ENCODE results near the gene FBRSL1. TPM values are rescaled to one million over a fixed set of nuclear protein-coding genes. Genes with fewer than 3 reads are reported as not detected.
"Not testable (repeated sequence)": the region's sequence is repeated elsewhere in the genome, so short reads cannot be mapped to it uniquely, and the experiment has no call there.

The FBRSL1 gene
- total RNA-seq, 1 donor from 2014 or later: 211 TPM

DNA sequence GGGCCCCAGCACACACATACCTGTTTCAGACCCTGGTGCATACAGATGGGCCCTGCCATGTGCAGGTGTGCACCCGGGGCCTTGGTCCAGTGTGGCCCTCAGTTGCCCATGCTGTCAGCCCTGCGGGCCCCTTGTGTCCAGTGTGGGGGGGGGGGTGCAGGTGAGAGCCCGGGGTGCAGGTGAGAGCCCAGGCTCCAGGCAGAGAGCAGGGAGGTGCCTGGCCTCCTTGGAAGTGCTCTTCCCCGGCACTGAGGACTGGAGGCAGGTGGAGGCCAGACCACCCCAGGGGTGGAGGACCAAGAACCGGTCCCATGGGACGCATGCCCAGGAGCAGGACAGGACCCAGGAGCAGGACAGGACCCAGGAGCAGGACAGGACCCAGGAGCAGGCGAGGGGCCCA, 40.9 kb downstream of the FBRSL1 start:
- H3K9me3 Mint-ChIP-seq (ENCODE audit: unreplicated experiment): peaks cover 21% of the 10 kb centered on the region
- no peak overlapping the region for H3K4me3 Mint-ChIP-seq (ENCODE audit: unreplicated experiment)
- peaks cover 16% of the 10 kb centered on the region for H3K36me3 Mint-ChIP-seq (ENCODE audit: unreplicated experiment)
- no peak overlapping the region for H3K27ac Mint-ChIP-seq (ENCODE audit: unreplicated experiment)
- DNase-seq: no peak
- no peak for TF ChIP-seq CTCF (IDR thresholded peaks at IDR 0.05; ENCODE audit: partially characterized antibody, unreplicated experiment)
- peaks cover 15% of the 10 kb centered on the region for H3K4me1 Mint-ChIP-seq (ENCODE audit: low read depth, unreplicated experiment)
- peaks cover 29% of the 10 kb centered on the region for H3K27me3 Mint-ChIP-seq (ENCODE audit: unreplicated experiment)

GRCh38 chr12:132532711-132533583, 43.0 kb downstream of the FBRSL1 start:
- not testable (repeated sequence) for H3K4me3 Mint-ChIP-seq (ENCODE audit: unreplicated experiment); DNase-seq
- Mint-ChIP-seq H3K27me3 (ENCODE audit: unreplicated experiment) (peaks cover 42% of the 10 kb centered on the region), H3K36me3 (ENCODE audit: unreplicated experiment) (peaks cover 28% of the 10 kb centered on the region), H3K27ac (ENCODE audit: unreplicated experiment) (peak overlapping the region; percentile 76), H3K4me1 (ENCODE audit: low read depth, unreplicated experiment) (peaks cover 15% of the 10 kb centered on the region), H3K9me3 (ENCODE audit: unreplicated experiment) (peaks cover 31% of the 10 kb centered on the region)

GRCh38 chr12:132533584-132533958, 43.6 kb downstream of the FBRSL1 start:
- DNase-seq: no peak
- H3K36me3 Mint-ChIP-seq (ENCODE audit: unreplicated experiment): peaks cover 28% of the 10 kb centered on the region
- no peak overlapping the region for H3K4me3 Mint-ChIP-seq (ENCODE audit: unreplicated experiment)
- peak overlapping the region; percentile 76 for H3K27ac Mint-ChIP-seq (ENCODE audit: unreplicated experiment)
- no peak for TF ChIP-seq CTCF (IDR thresholded peaks at IDR 0.05; ENCODE audit: partially characterized antibody, unreplicated experiment)
- H3K27me3 Mint-ChIP-seq (ENCODE audit: unreplicated experiment): peaks cover 42% of the 10 kb centered on the region
- peaks cover 31% of the 10 kb centered on the region for H3K9me3 Mint-ChIP-seq (ENCODE audit: unreplicated experiment)
- peaks cover 15% of the 10 kb centered on the region for H3K4me1 Mint-ChIP-seq (ENCODE audit: low read depth, unreplicated experiment)

GRCh38 chr12:132534076-132534475, 44.1 kb downstream of the FBRSL1 start:
- H3K9me3 Mint-ChIP-seq (ENCODE audit: unreplicated experiment): peaks cover 31% of the 10 kb centered on the region
- H3K27me3 Mint-ChIP-seq (ENCODE audit: unreplicated experiment): peaks cover 42% of the 10 kb centered on the region
- no peak overlapping the region for H3K4me3 Mint-ChIP-seq (ENCODE audit: unreplicated experiment)

DNA sequence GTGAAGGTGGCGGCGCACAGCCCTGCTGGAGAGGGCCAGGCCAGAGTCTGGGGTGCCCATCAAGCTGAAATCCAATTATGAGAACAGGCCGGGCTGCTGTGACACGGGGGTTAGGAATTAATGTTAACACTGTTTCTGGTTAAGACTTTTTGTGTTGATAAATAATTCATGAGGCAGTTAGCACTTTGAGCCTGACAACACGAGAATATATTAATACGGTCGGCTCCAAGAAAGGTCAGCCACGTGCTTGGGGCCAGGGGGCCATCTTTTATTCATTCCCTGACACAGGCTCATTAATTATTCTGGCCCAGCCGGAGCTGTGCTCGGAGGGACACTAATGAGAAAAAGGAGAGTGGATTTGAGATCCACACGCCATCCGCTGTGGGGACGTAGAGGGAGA, 45.1 kb downstream of the FBRSL1 start:
- H3K9me3 Mint-ChIP-seq (ENCODE audit: unreplicated experiment): peaks cover 29% of the 10 kb centered on the region
- peaks cover 12% of the 10 kb centered on the region for H3K4me1 Mint-ChIP-seq (ENCODE audit: low read depth, unreplicated experiment)
- no peak for DNase-seq
- H3K4me3 Mint-ChIP-seq (ENCODE audit: unreplicated experiment): peak overlapping the region; percentile 39
- no peak for TF ChIP-seq CTCF (IDR thresholded peaks at IDR 0.05; ENCODE audit: partially characterized antibody, unreplicated experiment)
- peaks cover 39% of the 10 kb centered on the region for H3K27me3 Mint-ChIP-seq (ENCODE audit: unreplicated experiment)
- H3K36me3 Mint-ChIP-seq (ENCODE audit: unreplicated experiment): peaks cover 24% of the 10 kb centered on the region
- peak overlapping the region; percentile 76 for H3K27ac Mint-ChIP-seq (ENCODE audit: unreplicated experiment)

More at GRCh38 chr12:132534076-132534475, 44.1 kb downstream of the FBRSL1 start:
- no peak for DNase-seq
- Mint-ChIP-seq H3K4me1 (ENCODE audit: low read depth, unreplicated experiment) (peaks cover 15% of the 10 kb centered on the region), H3K36me3 (ENCODE audit: unreplicated experiment) (peaks cover 28% of the 10 kb centered on the region), H3K27ac (ENCODE audit: unreplicated experiment) (no peak overlapping the region)
- TF ChIP-seq CTCF (IDR thresholded peaks at IDR 0.05; ENCODE audit: partially characterized antibody, unreplicated experiment): no peak

All from glutamatergic neuron (in vitro differentiated cells).